Cardiac septum (tissue), 1 donor: ENCODE results near the gene SURF4. TPM values are rescaled to one million over a fixed set of nuclear protein-coding genes. Genes with fewer than 3 reads are reported as not detected.
"Not testable (repeated sequence)": the region's sequence is repeated elsewhere in the genome, so short reads cannot be mapped to it uniquely, and the experiment has no call there.

Experiments
- DNase-seq: peaks from one replicate; pipeline ENCODE4 v3.0.0-alpha.2; 2020; ENCODE audit warnings: low spot score
- intact Hi-C: fragments of 100-400 bp; cut with DNase I; formaldehyde crosslinking; loops from one replicate; pipeline ENCODE4 v1.14.0; 2022
- total RNA-seq: library from RNA; stranded (reverse); fragmentation: NEBNext Ultra II Directional; extraction: Animal tissue kit (Norgen Biotek cat#: 25700); gene quantifications from one replicate; pipeline ENCODE4 v1.2.1, GENCODE V29; 2021
- donor health status: DM: no; HTN: no; CAD: no.

SURF4 gene
- total RNA-seq, 1 donor from 2014 or later, result 80.2 TPM

DNA sequence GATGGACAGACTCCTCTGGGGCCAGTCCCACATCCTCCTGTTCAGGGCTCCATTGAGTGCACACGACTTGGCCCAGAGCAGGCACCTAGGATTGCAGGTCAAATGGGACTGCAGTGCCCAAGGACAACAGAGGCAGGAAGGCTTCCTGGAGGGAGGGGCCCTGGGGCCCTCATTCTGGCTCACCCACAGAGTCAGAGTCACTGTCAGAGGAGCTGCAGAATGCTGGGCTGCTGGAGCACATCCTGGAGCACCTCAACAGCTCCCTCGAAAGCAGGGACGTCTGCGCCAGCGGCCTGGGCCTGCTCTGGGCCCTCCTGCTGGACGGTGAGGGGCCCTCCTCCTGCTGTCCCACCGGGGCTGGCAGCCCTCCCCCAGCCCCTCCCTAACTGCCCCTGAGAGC, 26.8 kb upstream of the SURF4 start:
- DNase-seq, result no peak
- intact Hi-C loops, result loop anchor here (10.0 kb wide), 1 partner anchor 322 kb away; no protein-coding TSS in a partner anchor

GRCh38 chr9:133401588-133401987, 25.7 kb upstream of the SURF4 start:
- intact Hi-C loops, result loop anchor here (10.0 kb wide), 1 partner anchor 323 kb away; no protein-coding TSS in a partner anchor
- no peak for DNase-seq

DNA sequence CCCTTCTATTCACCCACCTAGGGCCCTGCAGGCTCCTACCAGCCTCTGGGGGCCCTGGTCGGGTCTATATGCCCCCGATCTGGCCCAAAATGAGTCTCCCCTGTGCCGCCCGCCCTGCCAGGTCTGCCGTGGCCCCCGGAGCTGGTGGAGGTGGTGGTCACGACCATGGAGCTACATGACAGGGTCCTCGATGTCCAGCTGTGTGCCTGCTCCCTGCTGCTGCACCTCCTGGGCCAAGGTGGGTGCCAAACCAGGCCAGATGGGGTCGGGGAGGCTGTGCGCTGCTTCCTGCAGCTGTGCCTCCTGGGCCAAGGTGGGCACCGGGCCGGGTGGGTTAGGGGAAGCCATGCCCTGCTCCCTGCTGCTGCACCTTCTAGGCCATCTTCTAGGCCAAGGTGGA, 24.4 kb upstream of the SURF4 start:
- DNase-seq, result no peak
- intact Hi-C loops, result loop anchor here (10.0 kb wide), 1 partner anchor 325 kb away; no protein-coding TSS in a partner anchor

DNA sequence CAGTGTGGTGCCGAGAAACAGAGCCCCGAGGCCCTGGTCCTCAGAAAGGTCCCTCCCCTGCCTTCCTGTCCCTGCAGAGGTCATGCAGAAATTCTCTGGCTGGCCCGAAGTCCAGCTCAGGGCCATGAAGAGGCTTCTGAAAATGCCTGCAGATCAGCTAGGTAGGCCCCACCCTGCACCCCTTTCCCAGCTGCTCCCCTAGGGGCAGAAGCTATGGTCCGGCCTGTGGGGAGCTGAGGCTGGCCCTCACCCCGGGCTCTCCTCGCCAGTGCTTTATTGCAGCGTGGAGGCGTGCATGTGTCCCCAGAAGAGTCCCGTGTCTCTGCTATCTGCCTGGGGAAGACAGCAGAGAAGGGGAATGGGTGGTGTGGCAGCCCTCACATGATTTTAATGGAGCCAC, 22.0 kb upstream of the SURF4 start:
- intact Hi-C loops, result no loop called here
- no peak for DNase-seq

- DNase-seq, result no peak
- intact Hi-C loops, result no loop called here
Observed at GRCh38 chr9:133397370-133397769, 21.5 kb upstream of the SURF4 start.

GRCh38 chr9:133396952-133397351, 21.1 kb upstream of the SURF4 start:
- DNase-seq, result no peak
- intact Hi-C loops, result no loop called here

GRCh38 chr9:133394687-133395271, 18.9 kb upstream of the SURF4 start:
- no peak for DNase-seq
- intact Hi-C loops, result no loop called here

DNA sequence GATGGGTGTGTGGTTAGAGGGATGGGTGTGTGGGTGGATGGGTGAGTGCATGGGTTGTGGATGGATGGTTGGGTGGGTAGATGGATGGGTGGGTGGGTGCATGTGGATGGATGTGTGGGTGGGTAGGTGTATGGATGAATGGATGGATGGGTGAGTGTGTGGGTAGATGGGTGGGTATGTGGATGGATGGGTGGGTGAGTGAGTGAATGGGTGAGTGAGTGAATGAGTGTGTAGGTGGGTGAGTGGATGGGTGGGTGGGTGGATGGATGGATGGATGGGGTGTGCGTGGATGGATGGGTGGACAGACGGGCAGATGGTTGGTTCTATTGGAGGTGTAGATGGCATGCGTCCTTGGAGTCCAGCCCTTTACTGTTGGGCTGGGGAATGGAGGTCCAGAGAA, 17.5 kb upstream of the SURF4 start:
- no peak for DNase-seq
- intact Hi-C loops, result no loop called here

DNA sequence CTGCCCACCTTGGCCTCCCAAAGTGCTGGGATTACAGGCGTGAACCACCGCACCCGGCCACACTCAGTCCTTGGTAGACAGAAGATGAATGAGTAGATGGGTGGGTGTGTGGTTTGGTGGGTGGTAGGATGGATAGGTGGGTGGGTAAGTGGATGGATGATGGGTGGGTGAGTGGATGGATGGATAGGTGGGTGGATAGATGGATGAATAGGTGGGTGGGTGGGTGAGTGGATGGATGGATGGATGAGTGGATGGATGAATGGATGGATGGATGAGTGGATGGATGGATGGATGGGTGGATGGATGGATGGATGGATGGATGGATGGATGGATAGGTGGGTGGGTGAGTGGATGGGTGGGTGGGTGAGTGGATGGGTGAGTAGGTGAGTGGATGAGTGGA, 16.4 kb upstream of the SURF4 start:
- intact Hi-C loops, DNase-seq: not testable (repeated sequence)

GRCh38 chr9:133391449-133391848, 15.6 kb upstream of the SURF4 start:
- DNase-seq, intact Hi-C loops: not testable (repeated sequence)

GRCh38 chr9:133390713-133391112, 14.9 kb upstream of the SURF4 start:
- no peak for DNase-seq
- intact Hi-C loops, result no loop called here

DNA sequence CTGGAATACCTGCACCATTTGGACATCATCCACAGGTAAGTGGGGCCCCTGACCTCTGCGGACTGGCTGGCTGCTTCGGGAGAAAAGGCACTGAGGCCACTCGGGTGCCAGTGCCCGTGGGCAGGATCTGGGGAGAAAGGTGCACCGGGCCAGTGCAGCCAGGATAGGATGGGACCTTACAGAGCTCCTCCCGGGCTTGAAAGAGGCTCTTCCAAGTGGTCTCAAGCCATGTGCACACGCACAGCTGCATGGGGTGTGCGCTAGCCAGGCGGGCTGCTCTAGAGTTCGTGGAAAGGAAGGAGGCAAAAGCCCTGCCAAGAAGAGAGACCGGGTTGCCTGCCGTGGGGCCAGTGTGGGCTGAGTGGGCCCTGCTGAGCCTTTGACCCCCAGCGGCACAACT, 13.7 kb upstream of the SURF4 start:
- intact Hi-C loops, result no loop called here
- no peak for DNase-seq

DNA sequence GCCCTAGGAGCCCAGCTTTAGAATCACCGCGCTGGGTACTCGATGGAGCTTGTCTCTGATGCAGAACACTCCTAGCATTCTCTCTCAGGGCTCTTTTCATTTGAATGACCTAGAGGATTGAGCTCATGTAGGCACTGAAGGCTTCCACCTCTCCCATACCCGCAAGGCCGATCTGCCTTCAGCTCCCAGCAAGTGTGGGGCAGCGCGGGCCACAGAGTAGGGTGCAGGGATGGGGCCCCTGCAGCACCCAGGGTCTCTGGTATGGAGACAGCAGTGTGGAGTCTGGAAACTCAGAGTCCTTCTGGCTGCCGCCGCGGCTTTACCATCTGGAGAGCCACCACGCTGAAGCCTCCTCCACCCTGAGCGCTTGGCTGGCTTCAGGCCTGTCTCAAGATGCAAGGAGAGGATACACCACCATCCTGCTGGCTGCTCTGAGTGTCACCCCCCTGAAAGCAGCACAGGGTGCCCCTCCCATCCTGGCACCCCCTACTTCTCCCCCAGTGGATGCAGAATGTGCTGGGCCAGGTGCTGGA, 13.2 kb upstream of the SURF4 start:
- intact Hi-C loops, result no loop called here
- DNase-seq, result no peak

DNA sequence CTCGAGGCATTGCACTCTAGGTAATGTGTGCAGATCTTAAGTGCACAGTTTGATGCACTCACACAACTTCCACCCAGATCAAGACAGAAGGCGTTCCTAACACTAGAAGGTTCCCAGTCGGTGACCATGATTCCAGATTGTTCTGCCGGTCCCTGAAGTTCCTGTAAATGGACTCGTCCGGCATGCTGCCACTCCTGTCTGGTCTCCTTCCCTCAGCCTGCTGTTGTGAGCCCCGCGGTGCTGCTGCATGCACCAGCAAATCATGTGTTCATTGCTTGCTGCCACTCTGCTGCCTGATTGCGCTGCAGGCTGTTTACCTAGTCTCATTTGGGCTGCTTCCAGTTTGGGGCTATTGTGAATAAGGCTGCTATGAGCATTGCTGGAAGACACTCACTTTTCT, 11.8 kb upstream of the SURF4 start:
- DNase-seq, result no peak
- intact Hi-C loops, result no loop called here

DNA sequence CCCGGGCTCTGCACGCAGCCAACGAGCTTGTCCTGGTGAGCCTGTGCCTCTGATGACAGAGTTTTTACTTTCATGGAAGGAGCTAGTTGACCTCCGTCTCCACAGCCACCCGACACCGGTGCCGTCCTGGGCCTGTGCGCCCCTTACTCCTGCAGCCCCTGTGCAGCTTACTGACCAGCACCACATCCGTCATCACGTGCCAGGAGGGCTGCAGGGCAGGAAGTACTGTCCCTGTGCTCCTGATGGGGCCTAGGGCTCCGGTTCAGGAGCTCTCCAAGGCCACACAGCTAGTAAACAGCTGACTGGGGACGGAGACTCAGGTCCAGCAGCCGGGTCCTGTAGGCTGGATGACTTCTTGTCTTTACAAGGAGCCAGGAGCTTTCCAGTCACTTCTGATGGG, 10.5 kb upstream of the SURF4 start:
- intact Hi-C loops, result no loop called here
- no peak for DNase-seq

GRCh38 chr9:133385452-133385851, 9.6 kb upstream of the SURF4 start:
- no peak for DNase-seq
- intact Hi-C loops, result no loop called here

DNA sequence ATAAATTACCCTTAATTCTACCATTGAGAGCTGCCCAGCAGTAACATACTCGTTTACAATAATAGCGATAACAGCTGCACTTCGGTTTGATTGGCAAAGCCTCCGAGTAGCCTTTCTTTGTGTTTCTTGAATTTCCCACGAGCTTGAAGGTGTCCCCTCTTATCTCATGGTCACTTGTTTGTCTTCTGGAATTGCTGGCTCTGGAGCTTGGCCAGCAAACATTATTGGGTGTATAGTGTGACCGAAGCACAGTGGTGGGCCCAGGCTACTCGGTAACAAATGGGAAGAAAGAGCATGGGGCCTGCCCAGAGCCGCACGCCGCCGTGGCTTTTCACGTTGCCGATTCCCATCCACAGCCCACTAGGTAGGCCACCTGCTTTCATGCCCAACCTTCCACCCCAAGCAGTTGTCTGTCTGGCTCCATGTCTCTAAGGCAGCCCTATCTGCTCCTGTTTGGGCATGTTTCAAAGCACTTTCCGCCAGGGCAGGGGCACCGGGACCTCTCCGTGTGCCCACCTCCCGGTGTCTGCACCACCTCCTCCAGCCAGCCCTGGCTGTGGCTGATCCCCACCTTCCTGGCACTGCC, 9.0 kb upstream of the SURF4 start:
- intact Hi-C loops, result no loop called here
- DNase-seq, result no peak

- no peak for DNase-seq
Observed at GRCh38 chr9:133383438-133383837, 7.6 kb upstream of the SURF4 start.

DNA sequence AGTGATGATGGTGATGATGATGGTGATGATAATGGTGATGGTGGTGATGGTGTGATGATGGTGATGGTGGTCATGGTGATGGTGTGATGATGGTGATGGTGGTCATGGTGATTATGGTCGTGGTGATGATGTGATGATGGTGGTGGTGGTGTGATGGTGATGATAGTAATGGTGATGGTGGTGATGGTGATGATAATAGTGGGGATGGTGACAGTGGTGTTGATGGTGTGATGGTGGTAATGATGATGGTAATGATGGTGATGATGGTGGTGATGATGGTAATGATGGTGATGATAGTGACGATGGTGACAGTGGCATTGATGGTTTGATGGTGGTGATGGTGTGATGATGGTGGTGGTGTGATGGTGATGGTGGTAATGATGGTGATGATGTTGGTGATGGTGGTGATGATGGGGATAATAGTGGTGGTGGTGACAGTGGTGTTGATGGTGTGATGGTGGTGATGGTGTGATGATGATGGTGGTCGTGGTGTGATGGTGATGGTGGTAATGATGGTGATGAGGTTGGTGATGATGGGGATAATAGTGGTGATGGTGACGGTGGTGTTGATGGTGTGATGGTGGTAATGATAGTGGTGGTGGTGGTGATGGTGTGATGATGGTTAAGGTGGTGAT, 6.8 kb upstream of the SURF4 start:
- DNase-seq, result no peak
- intact Hi-C loops, result no loop called here

More at GRCh38 chr9:133383438-133383837, 7.6 kb upstream of the SURF4 start:
- intact Hi-C loops, result no loop called here

DNA sequence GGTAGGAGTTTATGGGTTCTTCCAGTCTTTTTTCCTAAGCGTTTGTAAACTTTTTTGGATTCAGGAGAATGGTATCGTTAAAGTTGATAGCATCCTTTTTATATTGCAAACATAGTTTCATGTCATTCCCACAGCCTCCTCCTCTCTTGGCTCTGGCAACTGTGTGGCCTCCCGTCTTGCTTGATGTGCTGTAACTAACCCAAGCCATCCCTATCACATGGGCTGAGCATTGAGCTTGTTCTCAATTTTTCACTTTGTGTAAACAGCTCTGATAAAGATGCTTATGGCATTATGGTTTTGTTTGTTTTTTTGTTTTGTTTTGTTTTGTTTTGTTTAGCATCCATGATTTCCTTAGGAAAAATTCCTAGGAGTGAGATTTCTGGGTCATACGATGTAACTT, 4.9 kb upstream of the SURF4 start:
- DNase-seq, result no peak
- intact Hi-C loops, result no loop called here
